Stimulated activated CD4-positive, alpha-beta T cell treated with anti-CD3 and anti-CD28 coated beads, Interleukin-12 subunit alpha, Interleukin-12 subunit beta, amount 100 ng/mL, for 4 hours (primary cell): ENCODE results near the gene EGF.
"Not testable (repeated sequence)": the region's sequence is repeated elsewhere in the genome, so short reads cannot be mapped to it uniquely, and the experiment has no call there.

Experiments
- DNase-seq: peaks from one replicate; pipeline ENCODE4 v3.0.0-alpha.2; 2020

Gene EGF

GRCh38 chr4:109912706-109913595 lies at the start of gene EGF:
Gene EGF, plus strand, starts transcription at chr4:109912883. Its CDS starts 453 bp downstream, at chr4:109913336.
- DNase-seq, result no peak

GRCh38 chr4:109864134-109864533 lies 48.5 kb upstream of the EGF start:
- no peak for DNase-seq

DNA sequence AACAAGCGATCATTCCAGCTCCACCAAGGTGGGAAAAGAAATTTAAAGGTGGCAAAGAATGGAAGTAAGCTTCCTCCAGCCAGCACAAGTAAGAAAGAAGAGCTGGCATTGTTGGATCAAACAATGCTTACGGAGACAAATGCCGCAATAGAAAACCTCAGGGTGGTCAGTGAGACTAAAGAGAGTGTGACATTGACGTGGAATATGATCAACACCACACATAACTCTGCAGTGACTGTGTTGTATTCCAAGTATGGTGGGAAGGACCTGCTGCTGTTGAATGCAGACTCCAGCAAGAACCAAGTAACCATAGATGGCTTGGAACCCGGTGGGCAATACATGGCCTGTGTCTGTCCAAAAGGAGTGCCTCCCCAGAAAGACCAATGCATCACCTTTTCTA lies 42.6 kb upstream of the EGF start:
- no peak for DNase-seq

DNA sequence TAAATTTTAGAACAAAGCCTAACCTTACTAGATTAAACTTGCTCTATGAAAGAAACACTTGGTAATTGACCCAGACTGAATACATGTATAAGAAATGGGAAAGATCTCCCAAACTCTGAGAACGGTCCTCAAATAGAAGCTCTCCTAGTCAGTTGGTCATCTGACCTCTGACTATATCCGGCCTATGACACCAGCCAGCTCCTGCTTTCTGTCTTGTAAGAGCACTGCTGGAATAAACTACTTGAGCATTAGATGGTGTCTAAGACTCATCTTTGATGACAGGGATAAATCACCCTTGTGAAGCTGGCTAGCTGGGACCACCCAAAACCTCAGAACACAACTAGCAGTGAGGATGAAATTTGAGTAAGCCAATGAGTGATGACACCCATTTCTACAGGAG lies 40.6 kb upstream of the EGF start:
- DNase-seq, result no peak

GRCh38 chr4:109872950-109873656 lies 39.6 kb upstream of the EGF start:
- no peak for DNase-seq

- DNase-seq, result no peak
These were observed 38.7 kb upstream of the EGF start for GRCh38 chr4:109873791-109874514.

GRCh38 chr4:109875106-109875505 lies 37.6 kb upstream of the EGF start:
- DNase-seq, result no peak

DNA sequence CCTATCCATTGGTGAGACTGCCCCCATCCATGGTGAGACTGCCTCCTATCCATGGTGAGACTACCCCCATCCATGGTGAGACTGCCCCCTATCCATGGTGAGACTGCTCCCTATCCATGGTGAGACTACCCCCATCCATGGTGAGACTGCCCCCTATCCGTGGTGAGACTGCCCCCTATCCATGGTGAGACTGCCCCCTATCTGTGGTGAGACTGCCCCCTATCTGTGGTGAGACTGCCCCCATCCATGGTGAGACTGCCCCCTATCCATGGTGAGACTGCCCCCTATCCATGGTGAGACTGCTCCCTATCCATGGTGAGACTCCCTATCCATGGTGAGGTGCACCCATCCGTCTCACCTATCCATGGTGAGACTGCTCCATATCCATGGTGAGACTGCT lies 37.1 kb upstream of the EGF start:
- DNase-seq, result not testable (repeated sequence)

- DNase-seq, result no peak
These were observed 35.9 kb upstream of the EGF start for GRCh38 chr4:109876634-109877265.

DNA sequence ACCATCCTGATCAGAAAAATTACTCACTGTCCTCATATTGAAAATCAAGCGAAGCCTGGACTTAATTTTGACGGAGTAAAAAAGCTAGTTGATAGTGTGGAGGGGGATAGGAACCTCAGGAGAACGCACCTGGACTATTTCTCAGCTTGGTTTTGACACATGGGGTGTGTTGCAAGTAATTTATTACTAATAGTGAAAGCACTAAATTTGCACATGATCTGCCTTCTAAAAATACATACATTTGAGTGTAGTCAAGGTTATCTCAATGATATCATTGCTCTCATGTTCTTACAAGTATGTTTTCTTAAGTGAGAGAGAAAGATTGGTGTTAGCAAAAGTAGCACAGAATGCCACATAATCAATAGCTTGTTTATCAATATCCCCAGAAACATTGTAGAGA lies 35.3 kb upstream of the EGF start:
- DNase-seq, result no peak

GRCh38 chr4:109878355-109878754 lies 34.3 kb upstream of the EGF start:
- no peak for DNase-seq

DNA sequence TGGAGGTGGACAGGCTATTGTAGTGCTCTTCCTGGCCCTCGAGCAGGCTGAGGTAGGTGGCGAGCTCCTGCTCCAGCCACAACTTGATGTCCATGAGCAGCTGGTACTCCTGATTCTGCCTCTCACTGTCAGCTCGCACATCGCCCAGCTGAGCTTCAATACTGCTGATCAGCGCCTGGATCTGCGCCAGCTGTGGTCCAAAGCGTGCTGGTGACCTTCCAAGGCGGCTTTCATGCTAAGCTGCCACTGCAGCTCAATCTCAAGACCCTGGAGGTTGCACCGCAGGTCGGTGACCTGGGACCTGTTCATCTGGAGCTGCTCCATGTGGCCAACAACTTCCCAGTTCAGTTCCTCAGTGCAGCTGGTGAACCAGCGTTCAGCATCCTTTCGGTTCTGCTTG lies 33.6 kb upstream of the EGF start:
- DNase-seq, result no peak

DNA sequence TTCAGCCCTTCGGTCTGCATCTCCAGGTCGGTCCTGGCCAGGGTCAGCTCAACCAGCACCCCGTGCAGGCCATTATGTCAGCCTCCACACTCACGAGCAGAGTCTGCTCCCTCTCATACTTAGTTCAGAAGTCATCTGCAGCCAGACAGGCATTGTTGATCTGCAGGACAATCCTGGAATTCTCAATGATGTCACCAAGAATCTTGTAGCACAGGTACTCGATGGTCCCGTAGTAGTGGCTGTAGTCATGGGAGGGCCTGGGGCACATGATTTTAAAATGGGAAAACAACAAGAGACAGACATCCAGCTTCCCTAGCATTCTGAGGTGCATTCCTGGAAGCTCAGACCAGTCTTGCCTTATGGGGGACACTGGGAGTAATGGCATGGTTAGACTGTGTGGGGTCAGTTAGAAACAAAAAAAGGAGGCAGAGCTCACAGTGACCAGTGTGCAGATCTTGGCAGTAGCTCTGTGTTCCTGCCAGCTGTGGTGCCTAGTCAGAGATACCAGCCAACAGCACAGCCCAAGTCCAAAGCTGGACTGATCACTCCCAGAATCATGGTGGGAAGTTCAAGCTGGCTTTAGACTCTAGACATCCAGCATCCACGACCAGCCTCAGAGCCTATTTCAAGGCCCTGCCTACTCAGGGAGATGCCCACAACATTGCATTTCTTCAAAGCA lies 32.9 kb upstream of the EGF start:
- no peak for DNase-seq

DNA sequence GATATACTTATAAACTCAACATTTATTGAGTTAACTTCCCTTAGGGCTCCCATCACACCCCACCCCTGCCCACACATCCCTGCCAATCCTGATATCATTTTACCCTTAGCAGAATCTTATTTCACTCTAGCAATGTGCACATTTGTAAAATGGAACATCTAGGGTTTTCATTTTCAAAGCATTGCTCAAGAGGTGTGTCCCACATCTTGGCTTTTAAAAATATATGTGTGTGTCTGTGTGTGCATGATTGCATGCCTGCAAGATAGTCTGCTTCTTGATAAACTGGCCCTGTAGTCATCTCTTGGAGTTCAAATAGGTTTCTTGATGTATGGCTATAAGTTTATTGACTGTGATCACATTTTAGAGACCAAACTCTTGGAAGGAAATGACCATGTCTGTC lies 26.4 kb upstream of the EGF start:
- DNase-seq, result no peak

- no peak for DNase-seq
These were observed 25.6 kb upstream of the EGF start for GRCh38 chr4:109887071-109887470.

- DNase-seq, result no peak
These were observed 22.6 kb upstream of the EGF start for GRCh38 chr4:109890076-109890475.

- no peak for DNase-seq
These were observed 10.0 kb upstream of the EGF start for GRCh38 chr4:109902559-109903251.

GRCh38 chr4:109908731-109909130 lies 4.0 kb upstream of the EGF start:
- DNase-seq, result no peak

- DNase-seq, result no peak
These were observed 2.4 kb upstream of the EGF start for GRCh38 chr4:109910256-109910655.

DNA sequence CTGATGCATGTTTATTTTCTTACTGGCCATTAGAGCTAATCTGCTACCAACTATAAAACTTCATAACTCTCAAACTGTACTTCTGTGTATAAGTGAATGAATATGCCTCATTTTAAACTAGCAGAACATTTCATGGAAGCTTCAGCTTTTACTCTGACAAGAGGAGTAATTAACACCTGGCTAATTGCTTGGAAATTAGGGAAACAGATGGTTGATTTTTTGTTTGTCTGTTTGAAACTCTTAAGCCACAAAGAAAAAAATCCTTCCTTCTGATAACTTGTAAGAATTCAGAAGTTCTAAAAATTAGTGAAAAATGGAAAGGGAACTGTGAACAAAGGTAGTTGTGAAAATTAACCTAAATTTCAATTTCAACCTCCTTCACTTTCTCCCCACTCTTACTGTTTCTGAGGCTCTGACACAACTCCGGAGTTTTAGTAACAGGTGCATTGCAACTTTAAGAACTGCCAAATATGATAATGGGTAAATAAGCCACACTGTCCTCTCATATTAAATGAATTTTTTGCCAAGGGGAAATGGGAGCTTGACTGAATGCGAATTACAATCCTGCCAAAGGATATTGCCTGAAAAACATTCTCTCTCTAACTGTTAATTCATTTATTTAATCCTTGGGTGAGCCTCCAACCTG lies 1.0 kb downstream of the EGF start:
- no peak for DNase-seq

DNA sequence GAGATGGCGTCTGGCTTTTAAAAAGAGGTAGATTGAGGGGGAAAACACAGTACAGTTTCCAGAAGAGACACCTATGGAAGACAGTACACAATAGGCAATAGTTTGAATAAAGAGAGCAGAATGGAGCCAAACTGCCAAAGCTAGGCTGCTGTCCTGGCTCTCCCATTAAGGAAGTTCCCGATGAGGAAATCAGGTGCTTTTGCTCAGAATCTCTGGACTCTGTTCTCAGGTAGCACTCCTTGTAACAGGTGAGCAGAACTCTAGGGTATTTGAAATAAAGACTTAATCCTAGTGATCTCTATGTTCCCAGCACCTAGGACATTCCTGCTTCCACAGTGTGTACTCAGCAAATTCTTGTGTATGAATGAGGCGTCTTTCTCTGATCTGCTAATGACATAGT lies 1.6 kb downstream of the EGF start:
- DNase-seq, result no peak
